ENCODE results near the gene HAGHL.

HAGHL gene

DNA sequence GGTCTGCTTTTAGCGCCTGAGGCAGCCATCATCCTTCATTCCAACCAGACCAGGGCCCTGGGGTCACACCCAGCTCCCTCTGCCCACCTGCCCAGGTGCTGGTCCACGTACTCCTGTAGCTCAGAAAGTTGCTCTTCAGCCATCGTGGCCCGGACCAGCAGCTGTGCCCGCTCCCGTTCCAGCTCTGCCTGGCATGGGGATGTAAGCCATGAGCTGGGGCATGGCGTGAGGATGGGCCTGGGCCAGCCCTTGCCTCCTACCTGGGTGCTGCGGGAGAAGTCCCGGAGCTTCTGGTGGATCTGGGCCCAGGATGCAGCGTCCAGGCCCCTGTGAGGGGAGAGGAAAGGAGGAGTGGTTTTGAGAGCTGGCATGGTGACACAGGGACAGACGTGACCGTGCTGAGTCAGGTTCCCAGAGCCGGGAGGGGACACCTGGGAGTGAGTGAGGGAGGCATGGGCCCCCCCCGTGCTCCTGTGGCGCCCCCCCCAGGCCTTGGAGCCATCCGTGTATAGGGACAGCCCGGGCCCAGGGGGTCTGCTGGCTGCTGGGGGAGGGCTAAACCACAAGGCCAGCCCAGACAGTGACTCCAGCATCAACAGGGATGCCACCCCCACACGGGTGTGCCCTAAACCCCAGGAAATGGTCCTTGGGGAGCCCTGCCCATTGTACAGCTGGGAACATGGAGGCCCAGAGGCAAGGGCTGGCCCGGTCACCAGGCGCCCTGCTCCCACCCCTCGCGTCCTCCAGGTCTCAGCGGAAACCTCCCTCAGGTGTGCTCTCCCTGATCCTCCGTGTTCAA is 3.9 kb upstream of the HAGHL start:
- DNase-seq, result no peak

- no peak for DNase-seq
Measured at GRCh38 chr16:723695-724094, 3.2 kb upstream of the HAGHL start.

- DNase-seq, result no peak
Measured at GRCh38 chr16:724188-725040, 2.5 kb upstream of the HAGHL start.

DNA sequence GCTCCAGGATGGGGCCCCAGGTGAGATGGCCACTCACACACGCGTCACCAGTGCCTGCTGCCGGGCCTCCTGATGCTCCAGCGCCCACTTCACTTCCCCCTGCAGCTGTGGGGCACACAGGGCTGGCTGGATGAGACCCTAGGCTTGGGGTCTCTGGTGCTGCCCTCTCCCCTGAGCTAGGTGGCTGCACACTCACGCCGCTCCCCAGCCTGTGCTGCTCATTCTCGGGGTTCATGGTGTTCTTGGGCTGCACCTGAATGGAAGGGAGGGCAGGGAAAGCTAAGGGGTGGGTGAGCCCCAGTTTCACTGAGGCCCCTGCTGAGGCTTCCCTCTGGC is 1.9 kb upstream of the HAGHL start:
- DNase-seq, result no peak

- no peak for DNase-seq
Measured at GRCh38 chr16:725463-726187, 1.3 kb upstream of the HAGHL start.

GRCh38 chr16:726188-726437 is 793 bp upstream of the HAGHL start:
- no peak for DNase-seq

- no peak for DNase-seq
Measured at GRCh38 chr16:727291-727977, 528 bp downstream of the HAGHL start.

DNA sequence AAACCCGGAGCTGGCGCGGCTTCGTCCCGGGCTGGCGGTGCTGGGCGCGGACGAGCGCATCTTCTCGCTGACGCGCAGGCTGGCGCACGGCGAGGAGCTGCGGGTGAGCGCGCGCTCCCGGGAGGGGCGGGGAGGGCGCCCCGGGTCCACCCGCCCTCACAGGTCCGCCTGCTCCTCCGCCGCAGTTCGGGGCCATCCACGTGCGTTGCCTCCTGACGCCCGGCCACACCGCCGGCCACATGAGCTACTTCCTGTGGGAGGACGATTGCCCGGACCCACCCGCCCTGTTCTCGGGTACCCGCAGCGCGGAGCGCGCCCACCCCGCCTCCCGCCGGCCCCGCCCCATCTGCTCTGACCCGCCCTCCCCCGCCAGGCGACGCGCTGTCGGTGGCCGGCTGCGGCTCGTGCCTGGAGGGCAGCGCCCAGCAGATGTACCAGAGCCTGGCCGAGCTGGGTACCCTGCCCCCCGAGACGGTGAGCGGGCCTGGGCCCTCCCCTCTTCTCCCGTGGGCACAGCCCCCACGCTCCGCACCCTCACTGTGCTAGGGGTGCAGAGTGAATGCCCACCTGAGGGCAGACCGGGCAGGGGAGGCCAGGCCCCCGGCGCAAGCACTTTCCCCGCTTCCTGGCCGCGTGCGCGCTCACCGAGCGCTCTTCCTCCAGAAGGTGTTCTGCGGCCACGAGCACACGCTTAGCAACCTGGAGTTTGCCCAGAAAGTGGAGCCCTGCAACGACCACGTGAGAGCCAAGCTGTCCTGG is 1.4 kb downstream of the HAGHL start:
- peak; percentile 56 for DNase-seq

DNA sequence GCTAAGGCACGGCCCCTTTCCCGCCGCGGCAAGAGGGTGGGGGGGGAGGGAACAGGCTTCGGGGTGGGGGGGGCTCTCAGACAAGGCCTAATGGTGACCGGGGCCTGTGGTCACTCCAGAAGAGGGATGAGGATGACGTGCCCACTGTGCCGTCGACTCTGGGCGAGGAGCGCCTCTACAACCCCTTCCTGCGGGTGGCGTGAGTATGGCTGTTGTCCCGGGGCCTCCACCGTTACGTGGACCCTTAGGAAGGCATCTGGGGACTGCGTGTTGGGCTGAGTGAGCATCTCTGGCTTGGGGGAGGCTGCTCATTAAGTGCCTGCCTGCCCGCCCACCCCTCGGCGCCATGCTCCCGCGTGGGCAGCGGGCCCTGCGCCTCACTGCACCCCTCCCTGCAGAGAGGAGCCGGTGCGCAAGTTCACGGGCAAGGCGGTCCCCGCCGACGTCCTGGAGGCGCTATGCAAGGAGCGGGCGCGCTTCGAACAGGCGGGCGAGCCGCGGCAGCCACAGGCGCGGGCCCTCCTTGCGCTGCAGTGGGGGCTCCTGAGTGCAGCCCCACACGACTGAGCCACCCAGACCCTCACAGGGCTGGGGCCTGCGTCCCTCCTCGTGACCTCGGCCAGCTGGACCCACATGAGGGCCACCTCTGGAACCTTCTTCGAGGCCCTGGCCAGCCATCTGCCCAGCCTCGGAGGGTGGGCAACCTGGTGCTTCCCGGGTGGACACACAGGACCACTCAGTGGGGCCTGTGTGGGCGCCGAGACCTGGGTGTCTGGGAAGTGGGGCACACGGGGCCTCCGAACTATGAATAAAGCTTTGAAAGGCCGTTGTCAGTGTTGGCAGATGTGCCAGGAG is 2.2 kb downstream of the HAGHL start:
- no peak for DNase-seq

GRCh38 chr16:729768-730665 is 3.1 kb downstream of the HAGHL start:
- DNase-seq, result no peak

- DNase-seq, result no peak
Measured at GRCh38 chr16:730666-731509, 4.0 kb downstream of the HAGHL start.

- no peak for DNase-seq
Measured at GRCh38 chr16:732332-732731, 5.4 kb downstream of the HAGHL start.

DNA sequence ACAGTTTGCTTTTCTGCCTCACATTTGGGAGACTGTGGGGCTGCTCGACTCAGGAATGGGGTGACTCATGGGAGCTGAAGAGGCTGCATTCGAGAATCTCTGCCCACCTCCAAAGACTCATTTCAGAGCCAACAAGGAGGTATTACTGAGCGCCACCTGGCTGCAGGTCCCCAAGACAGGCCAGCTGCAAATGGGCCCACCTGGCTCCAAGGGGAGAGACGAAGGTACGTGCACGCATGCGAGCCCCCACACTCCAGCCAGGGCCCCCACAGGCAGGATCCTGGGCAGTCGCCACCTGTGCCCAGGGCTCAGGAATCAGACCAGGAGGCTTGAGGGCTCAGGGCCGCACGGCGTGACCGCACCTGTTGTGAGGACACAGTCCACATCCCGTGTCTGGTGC is 6.0 kb downstream of the HAGHL start:
- DNase-seq, result no peak

- no peak for DNase-seq
Measured at GRCh38 chr16:733382-734207, 6.7 kb downstream of the HAGHL start.

DNA sequence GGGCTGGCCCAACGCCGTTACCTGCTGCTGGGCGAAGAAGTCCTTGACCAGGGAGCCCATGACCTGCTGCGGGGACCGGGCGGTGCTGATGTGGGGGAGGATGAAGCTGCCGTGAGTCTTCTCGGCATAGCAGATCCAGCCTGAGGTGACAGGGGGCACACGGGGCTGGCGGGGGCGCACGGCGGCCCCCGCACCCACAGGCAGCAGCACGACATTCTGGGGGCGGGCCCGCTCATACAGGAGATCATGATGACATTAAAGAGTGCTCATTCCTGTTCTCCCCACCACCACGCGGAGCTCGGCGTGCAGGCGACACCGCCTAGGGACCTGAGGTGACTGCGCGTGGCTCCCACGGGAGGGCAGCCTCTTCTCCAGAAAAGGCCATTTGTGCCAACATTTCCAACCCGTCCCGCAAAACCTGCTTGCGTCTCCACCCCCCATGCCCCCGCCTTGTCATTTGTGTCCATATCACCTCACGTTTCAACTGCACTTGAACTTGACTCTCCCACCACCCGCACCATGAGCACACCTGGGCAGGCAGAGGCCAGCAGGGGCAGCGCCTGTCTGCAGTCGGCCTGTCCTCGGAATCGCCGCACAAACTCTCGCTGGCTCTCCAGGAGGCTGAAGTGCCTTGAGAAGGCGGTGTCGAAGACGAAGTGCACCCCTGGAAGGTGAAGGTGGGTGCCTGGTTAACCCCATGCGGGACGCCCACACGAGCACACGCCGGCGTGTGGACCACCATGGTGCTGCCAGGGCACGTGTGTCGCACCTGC is 7.5 kb downstream of the HAGHL start:
- DNase-seq, result no peak

DNA sequence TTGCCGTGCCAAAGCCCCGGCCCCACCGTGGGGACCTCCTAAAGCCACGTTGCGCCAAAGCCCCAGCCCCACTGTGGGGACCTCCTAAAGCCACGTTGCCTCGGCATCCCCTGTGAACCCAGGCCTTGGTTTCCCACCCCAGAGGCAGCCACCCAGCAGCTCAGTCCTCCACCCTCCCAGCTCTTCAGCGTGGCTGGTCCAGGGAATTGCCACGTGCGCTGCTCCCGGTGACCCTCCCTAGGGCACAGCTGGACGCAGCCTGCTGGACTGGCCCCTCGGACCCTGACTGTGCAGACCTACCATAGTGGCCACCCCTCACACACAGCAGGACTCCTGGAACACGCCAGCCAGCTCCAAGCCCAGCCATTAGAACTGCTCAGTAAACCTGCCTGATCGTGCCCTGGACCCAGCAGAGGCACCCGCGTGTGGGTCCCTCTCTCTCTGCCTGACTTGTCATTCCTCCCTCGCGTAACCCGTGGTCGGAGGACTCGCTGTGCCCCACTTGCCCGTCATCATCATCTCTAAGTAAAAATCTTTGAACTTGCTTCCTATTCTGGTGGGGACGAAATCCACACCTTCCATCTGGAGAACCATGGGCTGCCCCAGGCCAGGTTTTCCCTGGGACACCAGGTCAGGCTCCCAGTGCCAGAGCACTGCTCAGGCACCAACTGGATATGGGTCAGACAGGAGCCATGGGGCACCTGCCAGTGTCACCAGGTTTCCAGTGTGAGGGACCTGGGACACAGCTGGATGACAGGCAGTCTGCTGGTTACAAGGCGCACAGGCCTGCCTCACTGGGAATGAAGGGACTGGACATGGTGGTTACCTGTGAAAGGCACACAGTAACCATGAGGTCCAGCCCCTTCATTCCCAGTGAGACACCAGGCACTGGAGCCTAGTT is 8.3 kb downstream of the HAGHL start:
- DNase-seq, result no peak

DNA sequence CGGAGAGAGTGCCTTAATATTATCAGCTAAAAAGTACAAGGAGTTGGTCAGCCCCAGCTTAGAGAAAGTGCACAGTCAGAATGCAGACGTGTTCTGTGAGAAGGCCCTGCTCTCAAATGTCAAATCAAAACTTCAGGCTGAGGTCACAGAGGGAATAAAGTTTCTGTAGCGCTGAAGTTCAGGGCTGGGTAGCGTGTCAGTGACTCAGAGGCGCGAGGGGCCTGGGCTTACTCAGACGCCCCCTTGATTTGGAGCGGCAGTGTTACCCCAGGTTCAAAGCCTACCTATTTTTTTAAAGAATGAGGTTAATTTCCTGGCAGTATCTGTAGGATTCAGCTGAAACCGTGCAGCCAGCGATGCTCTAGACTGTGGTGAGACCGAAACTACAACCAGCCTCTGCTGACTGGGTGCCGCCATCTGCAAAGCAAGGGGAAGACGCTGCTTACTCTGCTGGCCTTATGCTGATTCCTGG is 9.1 kb downstream of the HAGHL start:
- DNase-seq, result no peak
